ENCODE results near the gene CCDC187. TPM values are rescaled to one million over a fixed set of nuclear protein-coding genes. Genes with fewer than 3 reads are reported as not detected.

The CCDC187 gene
- total RNA-seq, 1 donor = not detected

GRCh38 chr9:136257381-136258298 is 46.3 kb downstream of the CCDC187 start:
- Histone ChIP-seq H3K4me2 (ENCODE audit: insufficient read depth, low read length) (no peak overlapping the region), H2AFZ (ENCODE audit: low read length) (no peak overlapping the region), H3K9me3 (ENCODE audit: low read depth, low read length) (no peaks in the 10 kb centered on the region), H3K4me3 (ENCODE audit: insufficient read depth, low read length) (no peak overlapping the region), H3K27me3 (ENCODE audit: insufficient read depth, low read length) (no peaks in the 10 kb centered on the region), H4K20me1 (ENCODE audit: insufficient read depth, low read length) (no peaks in the 10 kb centered on the region), H3K27ac (ENCODE audit: low read depth, low read length) (no peak overlapping the region), H3K79me2 (ENCODE audit: insufficient read depth, low read length) (no peaks in the 10 kb centered on the region), H3K36me3 (ENCODE audit: insufficient read depth, low read length) (no peaks in the 10 kb centered on the region), H3K4me1 (ENCODE audit: insufficient read depth, low read length) (peaks cover 11% of the 10 kb centered on the region)
- no peak for TF ChIP-seq CTCF (IDR thresholded peaks at IDR 0.05; ENCODE audit: extremely low read depth, low read depth, low read length)
- no peak for DNase-seq (ENCODE audit: insufficient read length, low spot score, missing footprints)

- Histone ChIP-seq H3K36me3 (ENCODE audit: insufficient read depth, low read length) (no peaks in the 10 kb centered on the region), H3K9me3 (ENCODE audit: low read depth, low read length) (no peaks in the 10 kb centered on the region), H3K79me2 (ENCODE audit: insufficient read depth, low read length) (no peaks in the 10 kb centered on the region), H3K27ac (ENCODE audit: low read depth, low read length) (no peak overlapping the region), H3K4me2 (ENCODE audit: insufficient read depth, low read length) (no peak overlapping the region), H2AFZ (ENCODE audit: low read length) (no peak overlapping the region), H4K20me1 (ENCODE audit: insufficient read depth, low read length) (no peaks in the 10 kb centered on the region), H3K27me3 (ENCODE audit: insufficient read depth, low read length) (no peaks in the 10 kb centered on the region), H3K4me3 (ENCODE audit: insufficient read depth, low read length) (no peak overlapping the region), H3K4me1 (ENCODE audit: insufficient read depth, low read length) (peaks cover 11% of the 10 kb centered on the region)
- DNase-seq (ENCODE audit: insufficient read length, low spot score, missing footprints) = peak; percentile 87
- TF ChIP-seq CTCF (IDR thresholded peaks at IDR 0.05; ENCODE audit: extremely low read depth, low read depth, low read length) = no peak
These were observed 47.7 kb downstream of the CCDC187 start for GRCh38 chr9:136255896-136256890.

- Histone ChIP-seq H3K79me2 (ENCODE audit: insufficient read depth, low read length) (no peaks in the 10 kb centered on the region), H3K4me2 (ENCODE audit: insufficient read depth, low read length) (no peak overlapping the region), H3K27ac (ENCODE audit: low read depth, low read length) (no peak overlapping the region), H3K27me3 (ENCODE audit: insufficient read depth, low read length) (peaks cover 9% of the 10 kb centered on the region), H2AFZ (ENCODE audit: low read length) (no peak overlapping the region), H3K36me3 (ENCODE audit: insufficient read depth, low read length) (no peaks in the 10 kb centered on the region), H3K9me3 (ENCODE audit: low read depth, low read length) (no peaks in the 10 kb centered on the region), H3K4me3 (ENCODE audit: insufficient read depth, low read length) (no peak overlapping the region), H4K20me1 (ENCODE audit: insufficient read depth, low read length) (no peaks in the 10 kb centered on the region), H3K4me1 (ENCODE audit: insufficient read depth, low read length) (peaks cover 11% of the 10 kb centered on the region)
- TF ChIP-seq CTCF (IDR thresholded peaks at IDR 0.05; ENCODE audit: extremely low read depth, low read depth, low read length) = no peak
- DNase-seq (ENCODE audit: insufficient read length, low spot score, missing footprints) = peak; percentile 99
These were observed 48.7 kb downstream of the CCDC187 start for GRCh38 chr9:136255166-136255538.

Measured in osteoblast (primary cell).